ENCODE results near the gene PBXIP1.
A peak's percentile ranks its signal among the peaks of the same experiment; 100 is the strongest.

The PBXIP1 gene

DNA sequence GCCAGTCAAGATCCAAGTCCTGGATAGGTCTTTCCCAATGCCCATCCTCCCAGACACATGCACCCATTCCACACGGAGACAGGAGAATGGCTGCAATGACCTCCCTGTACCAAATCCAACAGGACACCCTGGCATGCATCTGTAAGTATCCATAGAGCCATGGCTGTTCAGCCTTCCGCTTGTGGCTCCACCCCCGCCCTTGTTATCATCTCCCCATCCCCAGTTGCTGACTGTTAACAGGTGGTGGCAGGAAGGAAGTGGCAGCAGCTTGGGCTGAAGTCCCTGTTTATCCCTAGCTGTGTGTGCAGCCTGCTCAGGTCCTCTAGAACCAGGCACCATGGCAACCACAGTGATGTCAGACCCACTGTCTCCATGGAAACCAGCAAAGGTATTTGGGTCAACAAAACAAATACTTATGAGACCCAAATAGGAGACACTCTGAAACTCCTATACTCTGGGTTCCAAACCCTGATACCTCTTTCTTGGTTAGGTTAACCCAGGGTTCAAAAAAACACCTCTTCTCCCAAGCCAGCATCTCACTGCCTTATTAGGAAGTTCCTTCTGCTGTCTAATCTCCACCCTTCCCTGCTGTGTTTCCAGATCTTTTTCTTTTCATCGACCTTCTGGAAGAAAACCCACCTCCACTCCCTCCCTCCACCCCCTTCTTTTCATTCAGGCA is 721 bp downstream of the PBXIP1 start:
- no peak for TF ChIP-seq EZH2 (IDR thresholded peaks at IDR 0.05; ENCODE audit: borderline replicate concordance, low read depth, low read length, severe bottlenecking)
- TF ChIP-seq, protein P1, sequence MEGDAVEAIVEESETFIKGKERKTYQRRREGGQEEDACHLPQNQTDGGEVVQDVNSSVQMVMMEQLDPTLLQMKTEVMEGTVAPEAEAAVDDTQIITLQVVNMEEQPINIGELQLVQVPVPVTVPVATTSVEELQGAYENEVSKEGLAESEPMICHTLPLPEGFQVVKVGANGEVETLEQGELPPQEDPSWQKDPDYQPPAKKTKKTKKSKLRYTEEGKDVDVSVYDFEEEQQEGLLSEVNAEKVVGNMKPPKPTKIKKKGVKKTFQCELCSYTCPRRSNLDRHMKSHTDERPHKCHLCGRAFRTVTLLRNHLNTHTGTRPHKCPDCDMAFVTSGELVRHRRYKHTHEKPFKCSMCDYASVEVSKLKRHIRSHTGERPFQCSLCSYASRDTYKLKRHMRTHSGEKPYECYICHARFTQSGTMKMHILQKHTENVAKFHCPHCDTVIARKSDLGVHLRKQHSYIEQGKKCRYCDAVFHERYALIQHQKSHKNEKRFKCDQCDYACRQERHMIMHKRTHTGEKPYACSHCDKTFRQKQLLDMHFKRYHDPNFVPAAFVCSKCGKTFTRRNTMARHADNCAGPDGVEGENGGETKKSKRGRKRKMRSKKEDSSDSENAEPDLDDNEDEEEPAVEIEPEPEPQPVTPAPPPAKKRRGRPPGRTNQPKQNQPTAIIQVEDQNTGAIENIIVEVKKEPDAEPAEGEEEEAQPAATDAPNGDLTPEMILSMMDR (IDR thresholded peaks at IDR 0.05; ENCODE audit: borderline replicate concordance, extremely low read depth, low read length, poor library complexity, severe bottlenecking) = no peak
- peak overlapping the region; percentile 82 for H2AFZ ChIP-seq (ENCODE audit: low read depth, low read length)
- H3K79me2 ChIP-seq (ENCODE audit: insufficient read depth, low read length) = peaks cover 33% of the 10 kb centered on the region
- DNase-seq (peak; percentile 89), ATAC-seq (ENCODE audit: insufficient read depth, low read depth) (peak; percentile 90)
- peaks cover 59% of the 10 kb centered on the region for H3K4me1 ChIP-seq (ENCODE audit: insufficient read depth, low read length)
- peak overlapping the region; percentile 88 for H3K4me2 ChIP-seq (ENCODE audit: insufficient read depth, low read length)
- H4K20me1 ChIP-seq (ENCODE audit: insufficient read depth, low read length) = peaks cover 19% of the 10 kb centered on the region
- H3K4me3 ChIP-seq (ENCODE audit: low read depth in 1 of 2, low read length in 2 of 2) = peak overlapping the region; percentile 52 to 82
- H3K9ac ChIP-seq (ENCODE audit: low read depth, low read length) = peak overlapping the region; percentile 64
- peak overlapping the region; percentile 88 for H3K27ac ChIP-seq (ENCODE audit: low read length)
- H3K36me3 ChIP-seq (ENCODE audit: insufficient read depth, low read length) = peaks cover 28% of the 10 kb centered on the region
- no peaks in the 10 kb centered on the region for H3K27me3 ChIP-seq (ENCODE audit: insufficient read depth, low read length, poor library complexity)
- H3K9me3 ChIP-seq (ENCODE audit: insufficient read depth, low read length, severe bottlenecking) = no peaks in the 10 kb centered on the region

DNA sequence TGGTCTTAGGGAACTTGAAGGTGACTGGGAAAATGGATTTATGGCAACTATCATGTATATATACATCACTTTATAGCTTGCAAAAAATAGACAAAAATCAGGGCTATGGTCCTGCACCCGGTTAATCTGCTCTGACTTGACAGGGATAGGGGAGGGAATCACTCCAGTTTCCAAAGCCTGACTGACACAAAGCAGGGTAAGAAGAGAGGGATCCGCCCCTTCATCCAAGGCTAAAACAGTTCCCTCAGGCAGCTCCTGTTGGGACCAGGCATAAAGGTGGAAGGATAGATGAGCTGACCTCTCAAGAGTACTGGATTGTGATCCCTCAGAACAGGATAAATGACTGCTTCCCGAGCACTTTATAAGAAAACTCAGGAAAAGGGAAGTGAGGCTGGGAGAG is 1.4 kb downstream of the PBXIP1 start:
- Histone ChIP-seq H3K79me2 (ENCODE audit: insufficient read depth, low read length) (peaks cover 29% of the 10 kb centered on the region), H3K27ac (ENCODE audit: low read length) (peak overlapping the region; percentile 88), H3K4me1 (ENCODE audit: insufficient read depth, low read length) (peaks cover 54% of the 10 kb centered on the region), H2AFZ (ENCODE audit: low read depth, low read length) (no peak overlapping the region), H3K9ac (ENCODE audit: low read depth, low read length) (peak overlapping the region; percentile 64), H3K4me2 (ENCODE audit: insufficient read depth, low read length) (peak overlapping the region; percentile 88), H3K9me3 (ENCODE audit: insufficient read depth, low read length, severe bottlenecking) (no peaks in the 10 kb centered on the region), H3K36me3 (ENCODE audit: insufficient read depth, low read length) (peaks cover 26% of the 10 kb centered on the region), H4K20me1 (ENCODE audit: insufficient read depth, low read length) (peaks cover 16% of the 10 kb centered on the region), H3K4me3 (ENCODE audit: low read depth in 1 of 2, low read length in 2 of 2) (peak overlapping the region in 1 of 2 experiments; percentile 82; a peak in 2 of 4 replicates), H3K27me3 (ENCODE audit: insufficient read depth, low read length, poor library complexity) (no peaks in the 10 kb centered on the region)
- no peak for TF ChIP-seq EZH2 (IDR thresholded peaks at IDR 0.05; ENCODE audit: borderline replicate concordance, low read depth, low read length, severe bottlenecking)
- TF ChIP-seq, protein P1 (IDR thresholded peaks at IDR 0.05; ENCODE audit: borderline replicate concordance, extremely low read depth, low read length, poor library complexity, severe bottlenecking) = no peak
- no peak for DNase-seq
- no peak for ATAC-seq (ENCODE audit: insufficient read depth, low read depth)

DNA sequence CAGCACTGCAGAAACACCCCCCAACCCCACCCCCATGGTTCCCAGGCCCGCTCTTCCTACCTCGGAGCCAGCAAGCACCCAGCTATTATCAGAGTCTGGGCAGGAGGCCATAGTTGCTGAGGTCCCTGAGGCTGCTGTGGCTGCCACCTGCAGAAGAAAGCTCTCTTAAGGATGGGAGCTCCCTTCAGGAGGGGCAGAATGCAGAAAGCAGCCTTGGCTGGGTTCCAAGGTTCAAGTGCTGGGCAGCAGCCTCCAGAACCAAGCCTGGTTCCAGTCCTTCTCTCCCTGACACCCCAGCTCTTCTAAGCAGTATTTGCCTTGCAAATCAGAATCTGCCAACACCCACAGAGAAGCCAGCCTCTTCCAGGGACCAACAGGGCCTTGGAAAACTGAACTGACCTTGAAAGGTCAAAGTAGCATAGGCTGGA is 2.3 kb downstream of the PBXIP1 start:
- H3K36me3 ChIP-seq (ENCODE audit: insufficient read depth, low read length) = peaks cover 19% of the 10 kb centered on the region
- H3K79me2 ChIP-seq (ENCODE audit: insufficient read depth, low read length) = peaks cover 28% of the 10 kb centered on the region
- H3K27me3 ChIP-seq (ENCODE audit: insufficient read depth, low read length, poor library complexity) = no peaks in the 10 kb centered on the region
- H3K4me1 ChIP-seq (ENCODE audit: insufficient read depth, low read length) = peaks cover 49% of the 10 kb centered on the region
- no peaks in the 10 kb centered on the region for H3K9me3 ChIP-seq (ENCODE audit: insufficient read depth, low read length, severe bottlenecking)
- H2AFZ ChIP-seq (ENCODE audit: low read depth, low read length) = no peak overlapping the region
- peaks cover 7% of the 10 kb centered on the region; the same call in 1 of the 2 replicates for H4K20me1 ChIP-seq (ENCODE audit: insufficient read depth, low read length)
- H3K9ac ChIP-seq (ENCODE audit: low read depth, low read length) = no peak overlapping the region
- peak overlapping the region; percentile 88 for H3K4me2 ChIP-seq (ENCODE audit: insufficient read depth, low read length)
- no peak for TF ChIP-seq EZH2 (IDR thresholded peaks at IDR 0.05; ENCODE audit: borderline replicate concordance, low read depth, low read length, severe bottlenecking)
- TF ChIP-seq, protein P1 (IDR thresholded peaks at IDR 0.05; ENCODE audit: borderline replicate concordance, extremely low read depth, low read length, poor library complexity, severe bottlenecking) = no peak
- no peak overlapping the region; a peak in 1 of 4 replicates for H3K4me3 ChIP-seq (ENCODE audit: low read depth in 1 of 2, low read length in 2 of 2)
- no peak for ATAC-seq (ENCODE audit: insufficient read depth, low read depth)
- H3K27ac ChIP-seq (ENCODE audit: low read length) = peak overlapping the region; percentile 39; the same call in 1 of the 2 replicates
- no peak for DNase-seq

All from DND-41 (cell line).